IMR-90 (cell line): ENCODE measurements around the gene IRF2BP2. TPM values are rescaled to one million over a fixed set of nuclear protein-coding genes. Genes with fewer than 3 reads are reported as not detected.

Experiments
- ATAC-seq: fragments of 200-7000 bp; cut with Tn5 transposase; 2 replicates; pipeline ENCODE4 v1.9.1; 2020; ENCODE audit warnings: low read depth, mild to moderate bottlenecking, moderate library complexity
- BruUV-seq: library from RNA; stranded (reverse); fragments of 400-500 nt; replicated peaks from 2 replicates; lab custom pipeline; 2021; lab: Mats Ljungman, UMichigan
- CTCF ChIA-PET: fragments of 300-600 bp; formaldehyde crosslinking; extraction: SDS; loops from one replicate; lab custom pipeline; 2021; ENCODE audit warnings: antibody characterized with exemption; lab: Yijun Ruan, JAX
- POLR2A ChIA-PET: fragments of 300-600 bp; sonication (Branson Sonifier 250); formaldehyde crosslinking; loops from one replicate; lab custom pipeline; 2022; ENCODE audit warnings: antibody characterized with exemption; ENCODE audit not compliant: unreplicated experiment; lab: Charles Lee
- DNase-seq: peaks from one replicate; pipeline ENCODE4 v3.0.0; 2013
- H2AFZ ChIP-seq: replicated peaks from 2 replicates; pipeline ENCODE3; 2013; ENCODE audit warnings: low read length, mild to moderate bottlenecking; ENCODE audit not compliant: poor library complexity
- H2AK5ac ChIP-seq: 2 replicates; pipeline ENCODE4 v1.6.1; 2013; ENCODE audit warnings: low read depth, low read length, inconsistent platforms
- H2AK9ac ChIP-seq: replicated peaks from 2 replicates; pipeline ENCODE3; 2013; ENCODE audit warnings: mild to moderate bottlenecking, low read depth, low read length, moderate library complexity; ENCODE audit not compliant: poor library complexity
- H2BK120ac ChIP-seq: 2 replicates; pipeline ENCODE4 v1.6.1; 2013; ENCODE audit warnings: low read depth, low read length, inconsistent platforms
- H2BK15ac ChIP-seq: 3 replicates; pipeline ENCODE4 v1.6.1; 2013; ENCODE audit warnings: low read depth, low read length, inconsistent platforms
- H2BK20ac ChIP-seq: 2 replicates; pipeline ENCODE4 v1.6.1; 2013; ENCODE audit warnings: low read depth, mild to moderate bottlenecking, inconsistent platforms, low read length, moderate library complexity
- H2BK5ac ChIP-seq: 2 replicates; pipeline ENCODE4 v1.6.1; 2013; ENCODE audit warnings: mild to moderate bottlenecking, low read depth, low read length, inconsistent platforms; ENCODE audit not compliant: poor library complexity, severe bottlenecking
- H3K14ac ChIP-seq: replicated peaks from 2 replicates; pipeline ENCODE4 v1.6.1; 2013; ENCODE audit warnings: low read depth, low read length, inconsistent platforms
- H3K18ac ChIP-seq: 2 replicates; pipeline ENCODE4 v1.6.1; 2013; ENCODE audit warnings: low read depth, low read length, control low read depth
- H3K23ac ChIP-seq: 2 replicates; pipeline ENCODE4 v1.6.1; 2013; ENCODE audit warnings: low read depth, low read length, inconsistent platforms
- H3K27ac ChIP-seq: 2 replicates; pipeline ENCODE4 v1.5.1; 2013; ENCODE audit warnings: mild to moderate bottlenecking, control low read depth, low read length; ENCODE audit not compliant: insufficient read depth
- H3K27me3 ChIP-seq: 2 replicates; pipeline ENCODE4 v1.6.1; 2013; ENCODE audit warnings: low read length; ENCODE audit not compliant: control insufficient read depth, insufficient read depth
- H3K36me3 ChIP-seq: 2 replicates; pipeline ENCODE4 v1.6.1; 2013; ENCODE audit warnings: low read length, mixed read lengths; ENCODE audit not compliant: control insufficient read depth, insufficient read depth
- H3K4ac ChIP-seq: 2 replicates; pipeline ENCODE4 v1.6.1; 2013; ENCODE audit warnings: low read depth, low read length, inconsistent platforms
- H3K4me1 ChIP-seq: 2 replicates; pipeline ENCODE4 v1.6.1; 2013; ENCODE audit warnings: low read length, mixed read lengths; ENCODE audit not compliant: control insufficient read depth, insufficient read depth
- H3K4me2 ChIP-seq: 2 replicates; pipeline ENCODE4 v1.6.1; 2013; ENCODE audit warnings: low read depth, mild to moderate bottlenecking, control low read depth, low read length, moderate library complexity
- H3K4me3 ChIP-seq: 2 replicates; pipeline ENCODE4 v1.5.1; 2013; ENCODE audit warnings: low read depth, mild to moderate bottlenecking, control low read depth, low read length, moderate library complexity; ENCODE audit not compliant: insufficient read depth
- H3K56ac ChIP-seq: 2 replicates; pipeline ENCODE4 v1.6.1; 2013; ENCODE audit warnings: low read length, inconsistent platforms; ENCODE audit not compliant: insufficient read depth; ENCODE audit errors: extremely low read depth
- H3K79me1 ChIP-seq, 2 experiments: 2 replicates each; pipeline ENCODE4 v1.6.1; 2013; ENCODE audit warnings: low read length in 2 of 2, inconsistent platforms in 1 of 2, low read depth in 1 of 2
- H3K9ac ChIP-seq: 2 replicates; pipeline ENCODE4 v1.6.1; 2013; ENCODE audit warnings: low read depth, low read length, control low read depth
- H3K9me1 ChIP-seq: 2 replicates; pipeline ENCODE4 v1.6.1; 2013; ENCODE audit warnings: low read length, inconsistent platforms; ENCODE audit not compliant: insufficient read depth
- H3K9me3 ChIP-seq: 2 replicates; pipeline ENCODE4 v1.6.1; 2013; ENCODE audit warnings: low read length; ENCODE audit not compliant: control insufficient read depth, insufficient read depth
- H4K20me1 ChIP-seq: 2 replicates; pipeline ENCODE4 v1.6.1; 2013; ENCODE audit warnings: low read length, inconsistent platforms; ENCODE audit not compliant: insufficient read depth
- H4K5ac ChIP-seq: 2 replicates; pipeline ENCODE4 v1.6.1; 2013; ENCODE audit warnings: mild to moderate bottlenecking, low read depth, low read length, control low read depth
- H4K8ac ChIP-seq, 2 experiments: 2 replicates each; pipeline ENCODE4 v1.6.1; 2013; ENCODE audit warnings: low read depth in 2 of 2, low read length in 2 of 2, control low read depth in 1 of 2, inconsistent platforms in 1 of 2
- H4K91ac ChIP-seq: 2 replicates; pipeline ENCODE4 v1.6.1; 2013; ENCODE audit warnings: low read depth, low read length, inconsistent platforms; ENCODE audit not compliant: insufficient read depth
- CEBPB ChIP-seq: IDR thresholded peaks from 2 replicates; pipeline ENCODE4 v1.6.1; 2012; ENCODE audit warnings: low read depth, low read length, improper control_type of control experiment
- CHD1 ChIP-seq: IDR thresholded peaks from 2 replicates; pipeline ENCODE4 v1.6.1; 2012; ENCODE audit warnings: low read depth, low read length, improper control_type of control experiment
- CTCF ChIP-seq: conservative IDR thresholded peaks from 2 replicates; pipeline ENCODE4 v1.5.1; 2012; ENCODE audit warnings: mild to moderate bottlenecking, low read depth, low read length, improper control_type of control experiment
- FOS ChIP-seq: fragments of 150-350 bp; IDR thresholded peaks from 2 replicates; pipeline ENCODE4 v1.6.1; 2016; ENCODE audit warnings: low read depth, low read length
- MAFK ChIP-seq: IDR thresholded peaks from 2 replicates; pipeline ENCODE4 v1.6.1; 2012; ENCODE audit warnings: low read depth, low read length, improper control_type of control experiment
- MAZ ChIP-seq: IDR thresholded peaks from 2 replicates; pipeline ENCODE4 v1.6.1; 2012; ENCODE audit warnings: low read depth, mild to moderate bottlenecking, low read length, improper control_type of control experiment, moderate library complexity, borderline replicate concordance
- POLR2A ChIP-seq: IDR thresholded peaks from 2 replicates; pipeline ENCODE4 v1.6.1; 2012; ENCODE audit warnings: mild to moderate bottlenecking, low read depth, low read length
- whole genome bisulfite sequencing, 2 experiments: methylation state at CpG; one replicate each; pipeline versions ENCODE4 v1.1.5 to v1.1.7; 2013; ENCODE audit warnings: missing lambda C conversion rate in 2 of 2; ENCODE audit not compliant: insufficient read length in 1 of 2; ENCODE audit errors: extremely low coverage in 2 of 2; 5-methylcytosine and 5-hydroxymethylcytosine counted together
- dilution Hi-C: fragments of 300-500 bp; cut with HindIII; formaldehyde crosslinking; loops from one replicate; pipeline ENCODE4 v1.14.3; 2018; ENCODE audit warnings: low sequenced_read_pairs; ENCODE audit not compliant: unreplicated experiment
- in situ Hi-C: fragments of 300-500 bp; cut with MboI; formaldehyde crosslinking; loops from 3 replicates; pipeline ENCODE4 v1.14.3; 2019; ENCODE audit warnings: low sequenced_read_pairs, inconsistent platforms, mixed read lengths
- intact Hi-C: fragments of 100-400 bp; cut with micrococcal nuclease; formaldehyde crosslinking; loops from 2 replicates; pipeline ENCODE4 v1.10.0; 2022
- polyA plus RNA-seq, 3 experiments: library from polyadenylated mRNA; depleted of rRNA; stranded (reverse); fragments of >200 nt; gene quantifications; 2 replicates each; pipeline ENCODE4 v1.2.3, GENCODE V29; 2012; ENCODE audit warnings: low replicate concordance in 1 of 3
- total RNA-seq: library from RNA; depleted of rRNA; stranded (reverse); fragments of >200 nt; gene quantifications from 2 replicates; pipeline ENCODE4 v1.2.3, GENCODE V29; 2012

The IRF2BP2 gene
- total and polyA plus RNA-seq, 2 of the 4 experiments (the other 2 are of a cell fraction), result 47.0 to 66.6 TPM

GRCh38 chr1:234603221-234604204 is 6.5 kb downstream of the IRF2BP2 start:
- Histone ChIP-seq H3K23ac (peak overlapping the region; percentile 73), H3K79me1 (peaks cover 7 to 10% of the 10 kb centered on the region in 2 experiments), H2BK120ac (peak overlapping the region; percentile 75), H3K56ac (peak overlapping the region; percentile 81), H3K4me3 (peak overlapping the region; percentile 43), H3K4me1 (peaks cover 9% of the 10 kb centered on the region), H3K4me2 (peak overlapping the region; percentile 94), H3K14ac (peak overlapping the region; percentile 91), H3K27ac (peak overlapping the region; percentile 81), H2BK20ac (peak overlapping the region; percentile 48), H3K27me3 (no peaks in the 10 kb centered on the region), H2AK9ac (no peak overlapping the region), H3K18ac (peak overlapping the region; percentile 87; the same call in 1 of the 2 replicates), H4K5ac (peak overlapping the region; percentile 86; the same call in 1 of the 2 replicates), H3K9ac (peak overlapping the region; percentile 68), H3K9me1 (no peaks in the 10 kb centered on the region), H3K9me3 (no peaks in the 10 kb centered on the region), H4K91ac (no peak overlapping the region; the same call in 1 of the 2 replicates), H3K36me3 (peaks cover 25% of the 10 kb centered on the region), H2AFZ (no peak overlapping the region), H3K4ac (peak overlapping the region; percentile 73; the same call in 1 of the 2 replicates), H4K20me1 (peaks cover 36% of the 10 kb centered on the region), H4K8ac (peak overlapping the region in 1 of 2 experiments; percentile 80; a peak in 2 of 4 replicates), H2BK5ac (peak overlapping the region; percentile 97), H2BK15ac (0 out of 3 replicates have a peak overlapping the region, but pooled peaks have one; percentile 63), H2AK5ac (peak overlapping the region; percentile 7; the same call in 1 of the 2 replicates)
- DNase-seq, result peak; percentile 77
- ATAC-seq, result no peak
- WGBS, 2 experiments, result 0% methylated on average over 2 of the region's 6 CpGs; no CpG with 5 or more reads in 1 of the 2 experiments
- dilution Hi-C loops (no loop called here), intact Hi-C loops (loop anchor here (5.0 kb wide), 2 partner anchors 71 to 491 kb away; no protein-coding TSS in a partner anchor), in situ Hi-C loops (loop anchor here (25.0 kb wide), 1 partner anchor 259 kb away; no protein-coding TSS in a partner anchor)
- ChIA-PET CTCF (interaction anchor here (0.6 to 2.0 kb wide), 7 partner anchors 104 to 480 kb away, joined by 3 to 6 read pairs (median 4); no protein-coding TSS in a partner anchor), POLR2A (interaction anchor here (0.6 to 1.1 kb wide), 7 partner anchors 9 to 479 kb away, joined by 3 to 14 read pairs (median 4); no protein-coding TSS in a partner anchor)
- BruUV-seq, result no TSS peak
- TF ChIP-seq CHD1, result peak; percentile 70; the same call in 1 of the 2 replicates
- peak; percentile 16; the same call in 1 of the 2 replicates for TF ChIP-seq CEBPB
- no peak for TF ChIP-seq FOS
- no peak for TF ChIP-seq MAFK
- no peak for TF ChIP-seq MAZ
- TF ChIP-seq POLR2A, result peak; percentile 64
- no peak for TF ChIP-seq CTCF
